Esophagus squamous epithelium (tissue), 5 donors: Measurements from ENCODE around the gene USP2. TPM values are rescaled to one million over a fixed set of nuclear protein-coding genes. Genes with fewer than 3 reads are reported as not detected.

ENCODE experiments used
- DNase-seq: peaks from one replicate; lab custom pipeline; 2025; lab: John Stamatoyannopoulos, UW
- H3K27ac ChIP-seq, 4 donors: fragments of 200-600 bp; sonication (generic); one replicate each; pipeline ENCODE4 v1.5.1; 2016 to 2019; ENCODE audit warnings: mild to moderate bottlenecking in 1 of 4
- H3K27me3 ChIP-seq, 4 donors: fragments of 200-600 bp; sonication (generic); 1 replicate in 3 of 4; 2 replicates in 1 of 4; pipeline versions ENCODE4 v1.5.1 to v1.6.0; 2017 to 2021; ENCODE audit warnings: antibody characterized with exemption in 1 of 4
- H3K36me3 ChIP-seq, 3 donors: fragments of 200-600 bp; sonication (generic); one replicate each; pipeline ENCODE4 v1.5.1; 2016 to 2019
- H3K4me1 ChIP-seq, 3 donors: fragments of 200-600 bp; sonication (generic); one replicate each; pipeline ENCODE4 v1.5.1; 2017 to 2019
- H3K4me3 ChIP-seq, 4 donors: fragments of 200-600 bp; sonication (generic); 1 replicate in 3 of 4; 2 replicates in 1 of 4; pipeline ENCODE4 v1.5.1; 2016 to 2019; ENCODE audit warnings: mild to moderate bottlenecking in 2 of 4, moderate library complexity in 1 of 4
- H3K9me3 ChIP-seq, 3 donors: fragments of 200-600 bp; sonication (generic); one replicate each; pipeline ENCODE4 v1.5.1; 2016 to 2019
- POLR2A ChIP-seq, 4 donors: fragments of 450-650 bp; IDR thresholded peaks; one replicate each; pipeline ENCODE4 v1.6.1; 2017; ENCODE audit warnings: antibody characterized with exemption in 4 of 4, mild to moderate bottlenecking in 4 of 4, moderate library complexity in 3 of 4
- WGBS, 2 donors: methylation state at CpG; one replicate each; pipeline ENCODE4 v1.1.5; 2018; 5-methylcytosine and 5-hydroxymethylcytosine counted together
- intact Hi-C: fragments of 100-400 bp; cut with DNase I; formaldehyde crosslinking; loops from one replicate; pipeline ENCODE4 v1.15.0; 2022
- total RNA-seq, 4 donors: library from RNA; depleted of rRNA; stranded (reverse); fragments of >200 nt; gene quantifications; one replicate each; pipeline ENCODE4 v1.1.0, GENCODE V29; 2016
- TF ChIP-seq, protein P1 (sequence below), 6 experiments: fragments of 450-650 bp in 4 of 6; fragments of 200-600 bp in 2 of 6; sonication (generic) in 2 of 6; IDR thresholded peaks; one replicate each; pipeline ENCODE4 v1.5.1; 2016 to 2019; ENCODE audit warnings: antibody characterized with exemption in 6 of 6, mild to moderate bottlenecking in 4 of 6, moderate library complexity in 4 of 6
- donor health status: DM: yes; HTN: yes; CAD: no.

USP2 gene
- total RNA-seq, 4 donors from 2014 or later: 1.9 to 9.6 (median 4.8) TPM

DNA sequence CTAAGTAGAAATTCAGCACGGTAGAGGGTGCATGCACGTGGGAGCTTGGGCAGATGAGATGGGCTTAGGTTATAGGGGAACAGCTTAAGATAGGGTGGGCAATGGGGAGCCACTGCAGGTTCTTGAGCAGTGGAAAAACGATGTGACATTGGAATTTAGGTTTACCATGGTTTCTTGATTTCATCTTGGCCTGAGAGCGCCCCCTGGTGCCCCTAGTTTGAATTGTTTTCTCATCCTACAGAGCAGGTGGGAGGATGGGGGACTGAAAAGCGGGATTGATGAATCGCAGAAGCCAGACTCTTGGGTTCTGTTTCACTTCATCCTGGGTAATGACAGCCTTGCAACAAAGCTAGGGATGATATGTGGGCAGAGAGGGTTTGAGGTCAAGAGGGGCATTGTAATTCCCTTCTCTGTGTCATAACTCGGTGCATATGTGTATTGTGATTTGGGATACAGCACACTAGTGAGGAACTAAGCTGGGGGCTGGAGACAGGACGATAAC is 57.9 kb downstream of the USP2 start:
- TF ChIP-seq, protein P1, sequence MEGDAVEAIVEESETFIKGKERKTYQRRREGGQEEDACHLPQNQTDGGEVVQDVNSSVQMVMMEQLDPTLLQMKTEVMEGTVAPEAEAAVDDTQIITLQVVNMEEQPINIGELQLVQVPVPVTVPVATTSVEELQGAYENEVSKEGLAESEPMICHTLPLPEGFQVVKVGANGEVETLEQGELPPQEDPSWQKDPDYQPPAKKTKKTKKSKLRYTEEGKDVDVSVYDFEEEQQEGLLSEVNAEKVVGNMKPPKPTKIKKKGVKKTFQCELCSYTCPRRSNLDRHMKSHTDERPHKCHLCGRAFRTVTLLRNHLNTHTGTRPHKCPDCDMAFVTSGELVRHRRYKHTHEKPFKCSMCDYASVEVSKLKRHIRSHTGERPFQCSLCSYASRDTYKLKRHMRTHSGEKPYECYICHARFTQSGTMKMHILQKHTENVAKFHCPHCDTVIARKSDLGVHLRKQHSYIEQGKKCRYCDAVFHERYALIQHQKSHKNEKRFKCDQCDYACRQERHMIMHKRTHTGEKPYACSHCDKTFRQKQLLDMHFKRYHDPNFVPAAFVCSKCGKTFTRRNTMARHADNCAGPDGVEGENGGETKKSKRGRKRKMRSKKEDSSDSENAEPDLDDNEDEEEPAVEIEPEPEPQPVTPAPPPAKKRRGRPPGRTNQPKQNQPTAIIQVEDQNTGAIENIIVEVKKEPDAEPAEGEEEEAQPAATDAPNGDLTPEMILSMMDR (IDR thresholded peaks at IDR 0.05): peak; percentile 42 to 90 (median 71)
- TF ChIP-seq POLR2A (IDR thresholded peaks at IDR 0.05): no peak
- Histone ChIP-seq H3K27ac (peak overlapping the region in 1 of 4 donors; percentile 7), H3K9me3 (no peaks in the 10 kb centered on the region), H3K36me3 (no peaks in the 10 kb centered on the region), H3K4me1 (peaks cover 19 to 41% (median 32%) of the 10 kb centered on the region in 3 donors), H3K27me3 (peaks cover 0 to 5% (median 0%) of the 10 kb centered on the region in 4 donors), H3K4me3 (no peak overlapping the region)
- no peak for DNase-seq
- intact Hi-C loops: loop anchor here (5.0 kb wide), 1 partner anchor 116 kb away; the partner anchor contains the start of gene CBL
- WGBS, 2 donors: 16 to 18% methylated on average over 8 of the region's 8 CpGs

DNA sequence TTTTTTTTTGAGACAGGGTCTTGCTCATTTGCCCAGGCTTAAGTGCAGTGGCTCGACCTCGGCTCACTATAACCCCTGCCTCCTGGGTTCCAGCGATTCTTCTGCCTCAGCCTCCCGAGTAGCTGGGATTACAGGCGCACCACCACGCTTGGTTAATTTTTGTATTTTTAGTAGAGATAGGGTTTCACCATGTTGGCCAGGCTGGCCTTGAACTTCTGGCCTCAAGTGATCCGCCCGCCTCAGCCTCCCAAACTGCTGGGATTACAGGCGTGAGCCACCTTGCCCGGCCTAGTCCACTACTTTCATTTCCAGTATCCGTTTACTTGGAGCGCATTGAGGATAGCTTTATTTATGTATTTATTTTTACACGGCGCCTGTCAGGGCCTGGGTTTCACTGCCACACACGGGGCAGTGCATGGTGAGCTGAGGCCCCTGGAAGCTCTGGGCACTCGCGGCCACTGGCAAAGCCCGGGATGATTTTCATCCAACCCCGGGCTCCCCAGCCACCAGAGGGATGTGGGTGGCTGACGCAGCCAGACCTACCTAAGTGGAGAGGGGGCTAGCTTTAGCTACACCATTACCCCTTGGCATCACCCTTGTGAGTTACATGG is 58.5 kb downstream of the USP2 start:
- TF ChIP-seq, protein P1 (IDR thresholded peaks at IDR 0.05): no peak
- no peak for TF ChIP-seq POLR2A (IDR thresholded peaks at IDR 0.05)
- Histone ChIP-seq H3K9me3 (no peaks in the 10 kb centered on the region), H3K4me3 (no peak overlapping the region), H3K27ac (peak overlapping the region in 3 of 4 donors; percentile 7 to 91 (median 88)), H3K27me3 (peaks cover 0 to 10% (median 0%) of the 10 kb centered on the region in 4 donors), H3K36me3 (no peaks in the 10 kb centered on the region), H3K4me1 (peaks cover 24 to 46% (median 38%) of the 10 kb centered on the region in 3 donors)
- intact Hi-C loops: loop anchor here (5.0 kb wide), 1 partner anchor 116 kb away; the partner anchor contains the start of gene CBL
- WGBS, 2 donors: 82 to 89% methylated on average over 12 to 16 of the region's 20 CpGs
- no peak for DNase-seq

DNA sequence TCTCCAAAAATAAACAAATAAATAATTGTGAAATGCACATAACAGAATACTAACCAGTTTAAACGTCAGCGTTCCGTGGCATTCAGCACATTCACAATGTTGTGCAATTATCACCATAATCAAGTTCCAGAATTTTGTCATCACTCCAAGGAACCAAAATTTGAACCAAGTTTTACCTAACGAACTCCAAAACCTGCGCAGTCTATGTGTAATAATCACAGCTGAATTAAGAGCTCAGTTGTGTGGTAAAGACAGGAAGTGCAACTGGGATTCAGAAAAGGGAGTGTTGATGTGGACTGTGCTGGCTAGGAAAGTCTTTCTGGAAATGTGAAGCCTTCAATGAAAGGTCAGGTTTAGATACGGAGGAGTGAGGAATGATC is 59.1 kb downstream of the USP2 start:
- H3K27me3 ChIP-seq: peaks cover 0 to 17% (median 0%) of the 10 kb centered on the region in 4 donors
- no peaks in the 10 kb centered on the region for H3K9me3 ChIP-seq
- no peak overlapping the region for H3K4me3 ChIP-seq
- WGBS, 2 donors: 48 to 59% methylated on average over 6 of the region's 6 CpGs
- no peaks in the 10 kb centered on the region for H3K36me3 ChIP-seq
- peak overlapping the region in 3 of 4 donors; percentile 88 to 94 (median 91) for H3K27ac ChIP-seq
- DNase-seq: no peak
- TF ChIP-seq, protein P1 (IDR thresholded peaks at IDR 0.05): peak in 2 of 6 experiments; percentile 13 to 25
- TF ChIP-seq POLR2A (IDR thresholded peaks at IDR 0.05): no peak
- intact Hi-C loops: loop anchor here (5.0 kb wide), 1 partner anchor 115 kb away; the partner anchor contains the start of gene CBL
- peaks cover 31 to 53% (median 45%) of the 10 kb centered on the region in 3 donors for H3K4me1 ChIP-seq

DNA sequence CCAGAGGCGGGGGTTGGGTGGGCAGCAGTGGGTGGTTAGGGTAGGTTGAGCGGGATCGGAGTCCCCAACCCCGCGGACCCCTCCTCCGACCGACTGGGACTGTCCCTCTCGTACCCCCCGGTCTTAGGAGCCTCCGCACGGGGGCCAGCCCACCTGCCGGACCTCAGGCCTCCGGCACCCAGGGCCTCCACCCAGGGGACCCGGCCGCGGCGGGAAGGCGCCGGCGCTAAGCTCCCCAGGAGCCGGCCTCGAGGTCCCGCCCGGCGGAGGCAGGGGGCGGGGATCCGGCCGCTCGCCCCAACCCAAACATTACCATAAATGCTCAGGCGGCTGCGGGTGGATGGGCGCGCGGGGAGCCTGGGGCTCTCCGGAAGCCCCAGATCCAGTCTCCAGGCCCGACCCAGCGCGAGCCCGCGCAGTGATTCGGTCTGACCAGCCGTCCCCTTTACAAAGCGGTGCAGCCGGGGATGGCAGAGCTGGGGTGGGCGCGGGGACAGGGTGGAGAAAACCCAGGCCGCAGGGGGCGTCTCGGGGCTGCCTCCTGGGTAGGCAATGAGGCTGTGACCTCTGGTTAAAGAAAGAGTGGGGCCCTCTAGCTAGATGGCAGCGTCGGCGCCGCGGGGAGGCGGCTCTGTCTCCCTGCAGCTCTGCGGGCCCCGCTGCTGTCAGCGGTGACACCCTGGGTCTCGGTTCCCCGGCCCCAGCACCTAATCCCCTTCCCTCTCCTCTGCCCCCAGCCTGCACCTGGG is 60.5 kb downstream of the USP2 start:
- peaks cover 0 to 31% (median 3%) of the 10 kb centered on the region in 4 donors for H3K27me3 ChIP-seq
- TF ChIP-seq, protein P1 (IDR thresholded peaks at IDR 0.05): no peak
- TF ChIP-seq POLR2A (IDR thresholded peaks at IDR 0.05): peak in 2 of 4 donors; percentile 72 to 81
- intact Hi-C loops: loop anchor here (5.0 kb wide), 1 partner anchor 114 kb away; the partner anchor contains the start of gene CBL
- H3K4me3 ChIP-seq: peak overlapping the region; percentile 31 to 82 (median 52)
- DNase-seq: no peak
- no peaks in the 10 kb centered on the region for H3K36me3 ChIP-seq
- H3K27ac ChIP-seq: peak overlapping the region; percentile 81 to 94 (median 90)
- H3K9me3 ChIP-seq: no peaks in the 10 kb centered on the region
- peaks cover 44 to 67% (median 53%) of the 10 kb centered on the region in 3 donors for H3K4me1 ChIP-seq
- WGBS, 2 donors: 0% methylated on average over 7 to 12 of the region's 60 CpGs
